Ovary (tissue), 3 donors: ENCODE results near the gene WDR90.

Experiments
- EP300 ChIP-seq: sonication (generic); formaldehyde crosslinking; IDR thresholded peaks from one replicate; pipeline ENCODE4 v1.6.1; 2017; ENCODE audit warnings: antibody characterized with exemption
- POLR2A ChIP-seq: fragments of 450-650 bp; IDR thresholded peaks from one replicate; pipeline ENCODE4 v1.6.1; 2017; ENCODE audit warnings: antibody characterized with exemption, mild to moderate bottlenecking, moderate library complexity
- TF ChIP-seq, protein P1 (sequence below), 3 donors: fragments of 450-650 bp in 2 of 3; fragments of 200-600 bp in 1 of 3; IDR thresholded peaks; one replicate each; pipeline versions ENCODE4 v1.5.1 to v1.8.0; 2016 to 2022; ENCODE audit warnings: antibody characterized with exemption in 3 of 3, mild to moderate bottlenecking in 1 of 3
- donor health status: DM: no; HTN: no; CAD: no.

DNA sequence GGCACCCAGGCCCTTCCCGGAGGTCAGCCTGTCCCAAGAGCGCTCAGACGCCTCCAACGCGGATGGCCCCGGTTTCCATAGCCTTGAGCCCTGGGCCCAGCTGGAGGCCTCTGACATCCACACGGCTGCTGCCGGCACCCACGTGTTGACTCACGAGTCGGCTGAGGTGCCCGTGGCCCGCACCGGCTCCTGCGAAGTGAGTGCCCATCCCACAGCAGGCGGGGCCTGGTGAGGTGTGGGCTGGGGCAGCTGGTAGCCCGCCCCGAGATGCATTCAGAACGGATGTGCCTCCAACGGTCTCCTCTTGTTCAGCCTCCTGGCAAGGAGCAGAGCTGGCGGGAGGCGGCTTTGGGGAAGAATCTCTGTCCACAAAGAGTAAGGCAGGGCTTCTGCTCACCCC lies 2.7 kb downstream of the WDR90 start:
- TF ChIP-seq EP300 (no peak), POLR2A (no peak)
- TF ChIP-seq, protein P1, sequence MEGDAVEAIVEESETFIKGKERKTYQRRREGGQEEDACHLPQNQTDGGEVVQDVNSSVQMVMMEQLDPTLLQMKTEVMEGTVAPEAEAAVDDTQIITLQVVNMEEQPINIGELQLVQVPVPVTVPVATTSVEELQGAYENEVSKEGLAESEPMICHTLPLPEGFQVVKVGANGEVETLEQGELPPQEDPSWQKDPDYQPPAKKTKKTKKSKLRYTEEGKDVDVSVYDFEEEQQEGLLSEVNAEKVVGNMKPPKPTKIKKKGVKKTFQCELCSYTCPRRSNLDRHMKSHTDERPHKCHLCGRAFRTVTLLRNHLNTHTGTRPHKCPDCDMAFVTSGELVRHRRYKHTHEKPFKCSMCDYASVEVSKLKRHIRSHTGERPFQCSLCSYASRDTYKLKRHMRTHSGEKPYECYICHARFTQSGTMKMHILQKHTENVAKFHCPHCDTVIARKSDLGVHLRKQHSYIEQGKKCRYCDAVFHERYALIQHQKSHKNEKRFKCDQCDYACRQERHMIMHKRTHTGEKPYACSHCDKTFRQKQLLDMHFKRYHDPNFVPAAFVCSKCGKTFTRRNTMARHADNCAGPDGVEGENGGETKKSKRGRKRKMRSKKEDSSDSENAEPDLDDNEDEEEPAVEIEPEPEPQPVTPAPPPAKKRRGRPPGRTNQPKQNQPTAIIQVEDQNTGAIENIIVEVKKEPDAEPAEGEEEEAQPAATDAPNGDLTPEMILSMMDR (IDR thresholded peaks at IDR 0.05), result no peak
